ENCODE results near the gene LCN9. TPM values are rescaled to one million over a fixed set of nuclear protein-coding genes. Genes with fewer than 3 reads are reported as not detected.

Gene LCN9
- total RNA-seq, 1 experiment from 2014 or later = not detected

- H3K4me3 Mint-ChIP-seq (ENCODE audit: low read depth, unreplicated experiment) = no peak overlapping the region
- no TSS peak for BruUV-seq (replicated peaks)
- DNase-seq = no peak
- H3K36me3 Mint-ChIP-seq (ENCODE audit: insufficient read depth, unreplicated experiment) = peaks cover 5% of the 10 kb centered on the region
- H3K4me1 Mint-ChIP-seq (ENCODE audit: low read depth, unreplicated experiment) = no peaks in the 10 kb centered on the region
- H3K9me3 Mint-ChIP-seq (ENCODE audit: low read depth, unreplicated experiment) = no peaks in the 10 kb centered on the region
- TF ChIP-seq, protein P1, sequence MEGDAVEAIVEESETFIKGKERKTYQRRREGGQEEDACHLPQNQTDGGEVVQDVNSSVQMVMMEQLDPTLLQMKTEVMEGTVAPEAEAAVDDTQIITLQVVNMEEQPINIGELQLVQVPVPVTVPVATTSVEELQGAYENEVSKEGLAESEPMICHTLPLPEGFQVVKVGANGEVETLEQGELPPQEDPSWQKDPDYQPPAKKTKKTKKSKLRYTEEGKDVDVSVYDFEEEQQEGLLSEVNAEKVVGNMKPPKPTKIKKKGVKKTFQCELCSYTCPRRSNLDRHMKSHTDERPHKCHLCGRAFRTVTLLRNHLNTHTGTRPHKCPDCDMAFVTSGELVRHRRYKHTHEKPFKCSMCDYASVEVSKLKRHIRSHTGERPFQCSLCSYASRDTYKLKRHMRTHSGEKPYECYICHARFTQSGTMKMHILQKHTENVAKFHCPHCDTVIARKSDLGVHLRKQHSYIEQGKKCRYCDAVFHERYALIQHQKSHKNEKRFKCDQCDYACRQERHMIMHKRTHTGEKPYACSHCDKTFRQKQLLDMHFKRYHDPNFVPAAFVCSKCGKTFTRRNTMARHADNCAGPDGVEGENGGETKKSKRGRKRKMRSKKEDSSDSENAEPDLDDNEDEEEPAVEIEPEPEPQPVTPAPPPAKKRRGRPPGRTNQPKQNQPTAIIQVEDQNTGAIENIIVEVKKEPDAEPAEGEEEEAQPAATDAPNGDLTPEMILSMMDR (IDR thresholded peaks at IDR 0.05; ENCODE audit: unreplicated experiment) = no peak
- H3K27ac Mint-ChIP-seq (ENCODE audit: unreplicated experiment) = no peak overlapping the region
- intact Hi-C loops (cut with micrococcal nuclease; ENCODE audit: unreplicated experiment) = no loop called here
- CTCF ChIA-PET = no interaction called here
- peaks cover 31% of the 10 kb centered on the region for H3K27me3 Mint-ChIP-seq (ENCODE audit: unreplicated experiment)
These were observed 18.1 kb downstream of the LCN9 start for GRCh38 chr9:135681161-135681560.

- no peak for DNase-seq
- H3K36me3 Mint-ChIP-seq (ENCODE audit: insufficient read depth, unreplicated experiment) = peaks cover 5% of the 10 kb centered on the region
- intact Hi-C loops (cut with micrococcal nuclease; ENCODE audit: unreplicated experiment) = no loop called here
- H3K4me3 Mint-ChIP-seq (ENCODE audit: low read depth, unreplicated experiment) = no peak overlapping the region
- TF ChIP-seq, protein P1 (IDR thresholded peaks at IDR 0.05; ENCODE audit: unreplicated experiment) = no peak
- CTCF ChIA-PET = no interaction called here
- H3K9me3 Mint-ChIP-seq (ENCODE audit: low read depth, unreplicated experiment) = no peaks in the 10 kb centered on the region
- no TSS peak for BruUV-seq (replicated peaks)
- no peak overlapping the region for H3K27ac Mint-ChIP-seq (ENCODE audit: unreplicated experiment)
- H3K4me1 Mint-ChIP-seq (ENCODE audit: low read depth, unreplicated experiment) = no peaks in the 10 kb centered on the region
- H3K27me3 Mint-ChIP-seq (ENCODE audit: unreplicated experiment) = peaks cover 32% of the 10 kb centered on the region
These were observed 20.4 kb downstream of the LCN9 start for GRCh38 chr9:135683401-135684034.

- no peak for DNase-seq
- peaks cover 5% of the 10 kb centered on the region for H3K36me3 Mint-ChIP-seq (ENCODE audit: insufficient read depth, unreplicated experiment)
- BruUV-seq (replicated peaks) = no TSS peak
- CTCF ChIA-PET = no interaction called here
- intact Hi-C loops (cut with micrococcal nuclease; ENCODE audit: unreplicated experiment) = no loop called here
- no peaks in the 10 kb centered on the region for H3K4me1 Mint-ChIP-seq (ENCODE audit: low read depth, unreplicated experiment)
- TF ChIP-seq, protein P1 (IDR thresholded peaks at IDR 0.05; ENCODE audit: unreplicated experiment) = no peak
- no peak overlapping the region for H3K4me3 Mint-ChIP-seq (ENCODE audit: low read depth, unreplicated experiment)
- H3K27me3 Mint-ChIP-seq (ENCODE audit: unreplicated experiment) = peaks cover 38% of the 10 kb centered on the region
- no peak overlapping the region for H3K27ac Mint-ChIP-seq (ENCODE audit: unreplicated experiment)
- H3K9me3 Mint-ChIP-seq (ENCODE audit: low read depth, unreplicated experiment) = no peaks in the 10 kb centered on the region
These were observed 21.6 kb downstream of the LCN9 start for GRCh38 chr9:135684691-135685090.

- TF ChIP-seq, protein P1 (IDR thresholded peaks at IDR 0.05; ENCODE audit: unreplicated experiment) = no peak
- H3K36me3 Mint-ChIP-seq (ENCODE audit: insufficient read depth, unreplicated experiment) = no peaks in the 10 kb centered on the region
- no peak overlapping the region for H3K4me3 Mint-ChIP-seq (ENCODE audit: low read depth, unreplicated experiment)
- no TSS peak for BruUV-seq (replicated peaks)
- no peaks in the 10 kb centered on the region for H3K4me1 Mint-ChIP-seq (ENCODE audit: low read depth, unreplicated experiment)
- intact Hi-C loops (cut with micrococcal nuclease; ENCODE audit: unreplicated experiment) = no loop called here
- no peak for DNase-seq
- H3K9me3 Mint-ChIP-seq (ENCODE audit: low read depth, unreplicated experiment) = no peaks in the 10 kb centered on the region
- no peak overlapping the region for H3K27ac Mint-ChIP-seq (ENCODE audit: unreplicated experiment)
- CTCF ChIA-PET = no interaction called here
- H3K27me3 Mint-ChIP-seq (ENCODE audit: unreplicated experiment) = peaks cover 29% of the 10 kb centered on the region
These were observed 24.1 kb downstream of the LCN9 start for GRCh38 chr9:135687216-135687615.

Measured in Calu3 (cell line).